Mesenchymal stem cell (in vitro differentiated cells and primary cell): ENCODE results near the gene TAF3.
"Not testable (repeated sequence)": the region's sequence is repeated elsewhere in the genome, so short reads cannot be mapped to it uniquely, and the experiment has no call there.

Source experiments
- DNase-seq: peaks from one replicate; pipeline ENCODE4 v3.0.0-alpha.2; 2013
- H2AFZ ChIP-seq: one replicate; pipeline ENCODE4 v1.6.1; 2013; ENCODE audit warnings: low read depth, mild to moderate bottlenecking, control low read depth, inconsistent platforms, low read length, moderate library complexity
- H2AK5ac ChIP-seq: 2 replicates; pipeline ENCODE4 v1.6.1; 2013; ENCODE audit warnings: low read length, moderate library complexity, mild to moderate bottlenecking, inconsistent platforms; ENCODE audit not compliant: severe bottlenecking
- H2BK120ac ChIP-seq: one replicate; pipeline ENCODE4 v1.6.1; 2013; ENCODE audit warnings: low read depth, mild to moderate bottlenecking, inconsistent platforms, low read length, moderate library complexity
- H2BK12ac ChIP-seq, 2 experiments: one replicate each; pipeline ENCODE4 v1.6.1; 2013; ENCODE audit warnings: inconsistent platforms in 2 of 2, low read length in 2 of 2, mild to moderate bottlenecking in 2 of 2, moderate library complexity in 2 of 2, control low read depth in 1 of 2
- H2BK15ac ChIP-seq: one replicate; pipeline ENCODE4 v1.6.1; 2013; ENCODE audit warnings: mild to moderate bottlenecking, low read depth, inconsistent platforms; ENCODE audit not compliant: poor library complexity, severe bottlenecking
- H2BK5ac ChIP-seq: 2 replicates; pipeline ENCODE4 v1.6.1; 2013; ENCODE audit warnings: low read depth, mild to moderate bottlenecking, low read length, control low read depth, inconsistent platforms; ENCODE audit not compliant: poor library complexity, severe bottlenecking
- H3K14ac ChIP-seq, 2 experiments: one replicate each; pipeline ENCODE4 v1.6.1; 2013; ENCODE audit warnings: inconsistent platforms in 2 of 2, low read length in 2 of 2, control low read depth in 1 of 2, mild to moderate bottlenecking in 1 of 2, moderate library complexity in 1 of 2
- H3K18ac ChIP-seq, 2 experiments: one replicate each; pipeline ENCODE4 v1.6.1; 2013; ENCODE audit warnings: inconsistent platforms in 2 of 2, low read length in 2 of 2, control low read depth in 1 of 2, low read depth in 1 of 2, mild to moderate bottlenecking in 1 of 2
- H3K23ac ChIP-seq, 2 experiments: one replicate each; pipeline ENCODE4 v1.6.1; 2013; ENCODE audit warnings: inconsistent platforms in 2 of 2, low read length in 2 of 2, mild to moderate bottlenecking in 2 of 2, moderate library complexity in 2 of 2, control low read depth in 1 of 2
- H3K27ac ChIP-seq: 2 replicates; pipeline ENCODE4 v1.5.1; 2013; ENCODE audit warnings: mild to moderate bottlenecking, moderate library complexity, low read length, control low read depth, inconsistent platforms; ENCODE audit not compliant: poor library complexity, severe bottlenecking
- H3K27me3 ChIP-seq, 2 experiments: 2 replicates each; pipeline versions ENCODE4 v1.6.1 to v1.7.0; 2013; ENCODE audit warnings: low read length in 2 of 2, mild to moderate bottlenecking in 2 of 2, moderate library complexity in 2 of 2, control low read depth in 1 of 2, inconsistent platforms in 1 of 2; ENCODE audit not compliant: control insufficient read depth in 1 of 2, insufficient read depth in 1 of 2
- H3K36me3 ChIP-seq, 2 experiments: 2 replicates each; pipeline versions ENCODE4 v1.6.1 to v1.7.0; 2013; ENCODE audit warnings: low read length in 2 of 2, control low read depth in 1 of 2, inconsistent platforms in 1 of 2, low read depth in 1 of 2, mild to moderate bottlenecking in 1 of 2; ENCODE audit not compliant: insufficient read depth in 2 of 2, control insufficient read depth in 1 of 2
- H3K4ac ChIP-seq, 2 experiments: one replicate each; pipeline ENCODE4 v1.6.1; 2013; ENCODE audit warnings: inconsistent platforms in 2 of 2, low read length in 2 of 2, mild to moderate bottlenecking in 2 of 2, moderate library complexity in 2 of 2, control low read depth in 1 of 2, low read depth in 1 of 2
- H3K4me1 ChIP-seq: 2 replicates; pipeline ENCODE4 v1.6.1; 2013; ENCODE audit warnings: low read depth, low read length, control low read depth; ENCODE audit not compliant: control insufficient read depth, insufficient read depth
- H3K4me2 ChIP-seq: 2 replicates; pipeline ENCODE4 v1.6.1; 2013; ENCODE audit warnings: low read length, mild to moderate bottlenecking, inconsistent platforms; ENCODE audit not compliant: poor library complexity, severe bottlenecking
- H3K4me3 ChIP-seq, 2 experiments: 2 replicates each; pipeline versions ENCODE4 v1.5.1 to v1.7.0; 2013; ENCODE audit warnings: low read length in 2 of 2, mild to moderate bottlenecking in 2 of 2, control low read depth in 1 of 2, low read depth in 1 of 2; ENCODE audit not compliant: insufficient read depth in 1 of 2
- H3K79me1 ChIP-seq: replicated peaks from 2 replicates; pipeline ENCODE4 v1.6.1; 2013; ENCODE audit warnings: mild to moderate bottlenecking, control low read depth, low read length, inconsistent platforms; ENCODE audit not compliant: poor library complexity, severe bottlenecking
- H3K9ac ChIP-seq: 2 replicates; pipeline ENCODE4 v1.7.0; 2013; ENCODE audit warnings: mild to moderate bottlenecking, low read length, moderate library complexity
- H3K9me3 ChIP-seq: 2 replicates; pipeline ENCODE4 v1.7.0; 2013; ENCODE audit warnings: mild to moderate bottlenecking, low read length; ENCODE audit not compliant: control insufficient read depth
- H4K8ac ChIP-seq: one replicate; pipeline ENCODE4 v1.6.1; 2013; ENCODE audit warnings: inconsistent platforms, mild to moderate bottlenecking, low read length, moderate library complexity
- H4K91ac ChIP-seq: one replicate; pipeline ENCODE4 v1.6.1; 2013; ENCODE audit warnings: mild to moderate bottlenecking, low read length, inconsistent platforms
- WGBS: methylation state at CpG from one replicate; pipeline ENCODE4 v1.1.7; 2013; ENCODE audit warnings: mixed read lengths; 5-methylcytosine and 5-hydroxymethylcytosine counted together

TAF3 gene

GRCh38 chr10:8023321-8023720, 205.0 kb downstream of the TAF3 start:
- no peak overlapping the region for H2BK120ac ChIP-seq
- no peaks in the 10 kb centered on the region for H3K9me3 ChIP-seq
- H2BK5ac ChIP-seq, result no peak overlapping the region
- H3K4me3 ChIP-seq, result no peak overlapping the region
- no peaks in the 10 kb centered on the region for H3K79me1 ChIP-seq
- WGBS, result over 99% methylated on average over 4 of the region's 4 CpGs
- peaks cover 14 to 21% of the 10 kb centered on the region in 2 experiments for H3K27me3 ChIP-seq
- H3K9ac ChIP-seq, result no peak overlapping the region
- no peak overlapping the region for H2BK15ac ChIP-seq
- no peak for DNase-seq
- no peak overlapping the region for H3K27ac ChIP-seq
- no peaks in the 10 kb centered on the region for H3K4me1 ChIP-seq
- H4K91ac ChIP-seq, result no peak overlapping the region
- no peaks in the 10 kb centered on the region for H3K36me3 ChIP-seq
- no peak overlapping the region for H2AFZ ChIP-seq
- no peak overlapping the region for H3K4ac ChIP-seq
- no peak overlapping the region for H3K23ac ChIP-seq
- no peak overlapping the region for H3K4me2 ChIP-seq
- no peak overlapping the region for H3K18ac ChIP-seq
- H2BK12ac ChIP-seq, result no peak overlapping the region
- H2AK5ac ChIP-seq, result no peak overlapping the region
- no peak overlapping the region for H3K14ac ChIP-seq
- no peak overlapping the region for H4K8ac ChIP-seq

- Histone ChIP-seq H3K23ac (no peak overlapping the region), H2AFZ (no peak overlapping the region), H4K8ac (no peak overlapping the region), H4K91ac (no peak overlapping the region), H3K4ac (no peak overlapping the region), H3K18ac (no peak overlapping the region), H3K9ac (no peak overlapping the region), H2BK5ac (no peak overlapping the region), H3K36me3 (no peaks in the 10 kb centered on the region), H2BK120ac (no peak overlapping the region), H3K14ac (no peak overlapping the region), H3K4me1 (no peaks in the 10 kb centered on the region), H3K9me3 (no peaks in the 10 kb centered on the region), H3K27ac (no peak overlapping the region), H3K27me3 (peaks cover 14 to 21% of the 10 kb centered on the region in 2 experiments), H3K4me2 (no peak overlapping the region), H2AK5ac (no peak overlapping the region), H3K4me3 (no peak overlapping the region), H3K79me1 (no peaks in the 10 kb centered on the region), H2BK15ac (no peak overlapping the region), H2BK12ac (no peak overlapping the region)
- no peak for DNase-seq
- WGBS, result 79% methylated on average over 2 of the region's 2 CpGs
Observed at GRCh38 chr10:8023851-8024250, 205.5 kb downstream of the TAF3 start.

GRCh38 chr10:8026349-8027259, 208.3 kb downstream of the TAF3 start:
- H3K4me2 ChIP-seq, result no peak overlapping the region
- DNase-seq, result no peak

GRCh38 chr10:8031211-8031610, 212.9 kb downstream of the TAF3 start:
- H3K14ac ChIP-seq, H3K4me3 ChIP-seq, H3K23ac ChIP-seq, H3K9me3 ChIP-seq, DNase-seq, H3K27ac ChIP-seq, H3K36me3 ChIP-seq, H2AFZ ChIP-seq, H2BK12ac ChIP-seq, H3K18ac ChIP-seq, H2BK5ac ChIP-seq, H2BK120ac ChIP-seq, H4K91ac ChIP-seq, H2AK5ac ChIP-seq, H3K79me1 ChIP-seq, H4K8ac ChIP-seq, H3K4ac ChIP-seq, H3K9ac ChIP-seq, H2BK15ac ChIP-seq, H3K4me2 ChIP-seq: not testable (repeated sequence)
- H3K27me3 ChIP-seq, result peaks cover 61 to 68% of the 10 kb centered on the region in 2 experiments
- H3K4me1 ChIP-seq, result peaks cover 21% of the 10 kb centered on the region
- 93% methylated on average over 5 of the region's 5 CpGs for WGBS

More at GRCh38 chr10:8026349-8027259, 208.3 kb downstream of the TAF3 start:
- Histone ChIP-seq H4K91ac (no peak overlapping the region), H3K79me1 (no peaks in the 10 kb centered on the region), H3K4me3 (peak overlapping the region in 1 of 2 experiments; percentile 58), H3K27ac (no peak overlapping the region), H2AFZ (no peak overlapping the region), H2BK12ac (no peak overlapping the region), H2BK15ac (no peak overlapping the region), H3K14ac (no peak overlapping the region), H3K9me3 (no peaks in the 10 kb centered on the region), H3K36me3 (no peaks in the 10 kb centered on the region), H2BK5ac (no peak overlapping the region), H4K8ac (no peak overlapping the region), H3K4ac (no peak overlapping the region), H3K23ac (no peak overlapping the region), H3K27me3 (peaks cover 26 to 30% of the 10 kb centered on the region in 2 experiments), H3K4me1 (no peaks in the 10 kb centered on the region), H2AK5ac (no peak overlapping the region), H3K9ac (no peak overlapping the region), H2BK120ac (no peak overlapping the region), H3K18ac (no peak overlapping the region)
- 75% methylated on average over 16 of the region's 17 CpGs for WGBS
